GM12872 (cell line): Measurements from ENCODE around the gene DUSP10.

Experiments used
- TF ChIP-seq, protein P1 (sequence below): IDR thresholded peaks from 3 replicates; pipeline ENCODE4 v1.5.1; 2011; ENCODE audit warnings: low read depth, mild to moderate bottlenecking, low read length, moderate library complexity; ENCODE audit not compliant: insufficient read depth

Gene DUSP10

DNA sequence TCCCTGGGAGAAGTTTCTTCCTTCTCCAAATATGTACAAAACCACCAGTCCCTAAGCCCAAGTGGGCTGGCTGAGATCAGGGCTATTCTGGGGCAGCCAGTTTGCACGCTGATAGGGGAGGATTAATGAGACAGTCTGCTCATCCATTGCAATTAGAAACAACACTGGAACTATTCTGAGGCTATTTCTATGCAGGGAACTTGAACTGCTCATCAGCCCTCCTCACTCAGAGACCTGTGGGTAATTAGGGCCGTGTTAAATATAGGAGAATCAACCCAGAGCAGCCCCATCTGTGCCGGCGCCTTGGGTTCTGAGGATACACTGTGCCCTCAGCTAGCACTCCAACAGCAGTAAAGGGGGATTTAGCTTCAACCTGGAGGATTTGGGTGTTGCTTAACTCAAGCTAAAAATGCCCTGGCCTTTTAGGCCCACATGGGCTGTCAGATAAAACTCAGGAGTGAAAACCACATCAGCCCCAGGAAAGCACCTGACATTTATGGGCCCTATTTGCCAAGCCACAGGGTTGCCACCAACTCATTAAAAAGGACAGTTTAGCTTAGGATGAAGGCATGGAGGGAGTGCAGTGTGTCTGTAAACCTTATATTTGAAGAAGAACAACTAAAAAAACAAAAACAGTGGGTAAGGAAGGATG, 53.9 kb downstream of the DUSP10 start:
- TF ChIP-seq, protein P1, sequence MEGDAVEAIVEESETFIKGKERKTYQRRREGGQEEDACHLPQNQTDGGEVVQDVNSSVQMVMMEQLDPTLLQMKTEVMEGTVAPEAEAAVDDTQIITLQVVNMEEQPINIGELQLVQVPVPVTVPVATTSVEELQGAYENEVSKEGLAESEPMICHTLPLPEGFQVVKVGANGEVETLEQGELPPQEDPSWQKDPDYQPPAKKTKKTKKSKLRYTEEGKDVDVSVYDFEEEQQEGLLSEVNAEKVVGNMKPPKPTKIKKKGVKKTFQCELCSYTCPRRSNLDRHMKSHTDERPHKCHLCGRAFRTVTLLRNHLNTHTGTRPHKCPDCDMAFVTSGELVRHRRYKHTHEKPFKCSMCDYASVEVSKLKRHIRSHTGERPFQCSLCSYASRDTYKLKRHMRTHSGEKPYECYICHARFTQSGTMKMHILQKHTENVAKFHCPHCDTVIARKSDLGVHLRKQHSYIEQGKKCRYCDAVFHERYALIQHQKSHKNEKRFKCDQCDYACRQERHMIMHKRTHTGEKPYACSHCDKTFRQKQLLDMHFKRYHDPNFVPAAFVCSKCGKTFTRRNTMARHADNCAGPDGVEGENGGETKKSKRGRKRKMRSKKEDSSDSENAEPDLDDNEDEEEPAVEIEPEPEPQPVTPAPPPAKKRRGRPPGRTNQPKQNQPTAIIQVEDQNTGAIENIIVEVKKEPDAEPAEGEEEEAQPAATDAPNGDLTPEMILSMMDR, result no peak

DNA sequence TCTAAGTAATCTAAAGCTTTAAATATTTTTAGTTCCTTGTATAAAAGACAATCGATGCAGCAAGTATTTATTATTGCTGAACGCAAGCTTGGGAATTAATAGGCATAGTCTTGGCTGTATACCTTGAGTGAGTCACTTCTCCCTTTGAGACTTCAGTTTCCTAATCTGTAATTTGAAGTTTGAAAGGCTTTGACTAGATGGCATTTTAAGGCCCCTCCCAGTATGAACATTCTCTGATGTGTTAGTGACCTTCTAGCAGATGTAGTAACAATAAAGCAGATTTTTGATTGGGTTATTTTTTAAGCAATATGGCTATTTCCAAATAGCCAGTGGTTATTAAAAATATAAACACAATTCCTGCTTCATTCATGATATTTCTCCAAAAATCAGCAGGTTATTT, 58.2 kb downstream of the DUSP10 start:
- TF ChIP-seq, protein P1, result no peak

DNA sequence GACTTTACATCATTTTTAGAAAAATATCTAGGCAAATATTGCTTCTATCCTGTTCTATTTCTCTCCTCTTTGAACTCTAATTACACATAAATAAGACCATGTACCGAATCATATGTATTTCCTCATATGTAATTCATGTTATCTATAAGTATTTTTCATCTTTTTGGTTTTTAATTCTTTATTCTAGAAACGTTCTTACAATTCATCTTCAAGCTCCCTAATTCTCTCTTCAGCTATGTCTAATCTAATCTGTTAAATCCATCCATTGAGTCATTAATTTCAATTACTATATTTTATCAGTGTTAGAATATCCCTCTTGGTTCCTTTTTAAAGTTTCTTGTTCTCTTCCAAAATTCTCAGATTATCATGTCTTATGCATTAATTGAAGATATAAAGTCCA, 61.8 kb downstream of the DUSP10 start:
- TF ChIP-seq, protein P1, result no peak

DNA sequence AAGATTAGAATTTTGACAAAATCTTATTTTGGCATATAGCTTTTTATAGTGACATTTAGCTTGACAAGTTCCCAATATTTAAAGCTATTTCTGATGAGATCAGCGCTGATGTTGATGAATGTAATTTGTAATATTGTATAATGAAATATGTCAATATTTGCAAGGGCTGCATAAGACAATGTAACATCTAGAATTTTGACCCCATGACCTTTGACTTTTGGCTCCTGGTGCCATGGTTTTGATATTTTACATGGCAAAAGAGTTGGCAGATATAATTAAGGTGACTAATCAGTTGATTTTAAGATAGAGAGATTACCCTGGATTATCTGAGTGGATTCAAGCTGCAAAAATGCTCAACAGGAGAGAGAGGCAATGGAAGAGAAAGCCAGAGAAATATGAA, 63.9 kb downstream of the DUSP10 start:
- TF ChIP-seq, protein P1, result no peak

DNA sequence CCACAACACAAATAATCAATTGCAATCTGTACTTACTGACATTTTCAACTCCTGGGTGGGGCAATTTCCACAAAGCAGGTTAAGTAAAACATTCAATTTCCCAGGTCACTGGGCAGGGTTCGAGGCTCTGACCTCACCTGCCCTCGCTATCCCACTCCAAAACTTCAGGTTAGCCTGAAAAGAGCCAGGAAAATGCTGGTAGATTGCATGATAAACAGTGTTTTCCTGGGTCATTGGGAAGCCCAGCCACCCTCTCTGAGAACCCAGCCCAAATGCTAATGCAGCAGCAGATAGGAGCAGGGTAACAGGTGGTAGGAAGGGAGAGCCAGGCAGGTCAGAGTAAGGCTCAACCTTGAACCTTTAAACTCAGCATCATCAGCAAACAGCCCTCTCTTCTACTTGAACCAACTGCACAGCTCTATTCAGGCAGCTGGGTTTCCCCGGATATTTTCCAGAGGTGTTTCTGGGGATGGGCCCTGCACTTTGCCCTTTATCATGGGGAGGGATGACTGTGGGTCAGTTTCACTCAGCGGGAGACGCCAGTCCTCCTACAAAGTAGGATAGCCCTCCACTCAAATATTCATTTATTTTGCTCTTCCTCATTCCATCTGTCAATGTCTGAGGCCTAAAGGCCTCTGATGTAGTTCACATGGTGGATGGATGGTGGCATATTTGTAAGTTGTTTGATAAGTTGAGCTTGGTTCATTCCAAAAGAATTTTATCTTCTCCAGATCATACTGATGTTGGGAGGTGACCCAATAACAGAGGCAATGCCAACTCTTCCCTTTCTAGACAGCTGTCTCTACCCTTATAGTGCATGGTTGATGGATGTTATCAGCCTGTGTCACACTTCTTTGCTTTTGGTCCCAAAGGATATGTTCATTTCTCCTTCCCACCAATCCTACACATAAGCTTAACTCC, 65.7 kb downstream of the DUSP10 start:
- TF ChIP-seq, protein P1, result no peak

DNA sequence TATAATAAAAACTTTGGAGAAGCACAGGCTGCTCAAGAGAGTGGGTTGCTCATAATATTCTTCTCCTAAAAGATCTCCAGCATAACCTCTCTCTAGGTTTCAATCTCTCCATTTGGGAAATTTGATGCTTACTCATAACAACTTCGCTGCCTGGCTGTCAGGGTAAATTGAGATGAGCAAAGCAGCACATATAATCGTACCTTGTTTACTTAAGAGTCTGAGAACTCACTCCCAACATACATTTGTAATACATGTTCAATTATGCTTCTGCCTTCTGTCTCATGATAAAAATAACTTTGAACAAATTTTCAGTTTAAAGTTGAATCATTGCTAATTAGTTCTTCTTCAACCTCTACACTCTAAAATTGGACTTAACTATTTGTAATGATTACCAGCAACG, 68.9 kb downstream of the DUSP10 start:
- TF ChIP-seq, protein P1, result no peak

DNA sequence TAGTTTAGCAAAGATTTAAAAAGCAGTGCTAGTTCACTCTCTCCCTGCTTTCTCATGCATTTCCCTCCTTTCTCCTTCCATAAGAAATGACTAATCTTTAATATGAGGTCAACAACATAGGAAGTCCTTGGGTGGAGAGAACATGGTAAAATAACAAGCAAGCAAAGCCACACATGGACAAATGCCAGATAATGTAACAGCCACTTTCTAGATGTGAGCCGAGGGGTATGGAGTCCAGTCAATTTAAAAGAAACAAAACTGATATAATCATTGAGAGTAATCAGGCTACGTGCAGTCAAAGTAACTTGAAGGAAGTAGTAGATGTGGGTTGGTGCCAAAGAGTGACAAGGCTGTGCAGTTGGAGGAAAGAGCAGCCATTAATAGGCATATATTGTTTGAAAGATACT, 69.6 kb downstream of the DUSP10 start:
- TF ChIP-seq, protein P1, result no peak
